ENCODE data around the gene ZNF462. TPM values are rescaled to one million over a fixed set of nuclear protein-coding genes. Genes with fewer than 3 reads are reported as not detected.
"Not testable (repeated sequence)": the region's sequence is repeated elsewhere in the genome, so short reads cannot be mapped to it uniquely, and the experiment has no call there.

ZNF462 gene
- total and polyA plus RNA-seq, 2 of the 13 experiments (the other 11 are each of a cell fraction or from before 2014, with no cell fraction given): not detected

DNA sequence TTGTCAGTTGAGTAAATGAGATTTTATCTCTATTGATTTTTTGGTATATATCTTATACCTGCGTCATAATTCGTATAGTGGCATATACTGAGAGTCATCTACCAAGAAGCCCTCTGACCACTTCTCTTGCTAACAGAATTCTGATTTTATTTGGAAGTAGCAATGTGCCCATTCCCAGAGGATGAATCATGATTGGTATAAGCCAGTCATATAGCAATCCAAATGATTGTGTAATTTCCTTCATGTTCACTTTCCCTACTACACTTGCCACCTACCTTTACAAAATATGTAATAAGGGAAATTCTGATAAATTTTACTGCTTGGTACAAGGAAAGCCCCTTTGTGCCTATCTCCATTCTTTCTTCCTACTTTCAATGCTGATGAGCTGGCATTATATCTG, 16.1 kb upstream of the ZNF462 start:
- ATAC-seq (no peak), FAIRE-seq (no peak), DNase-seq (ENCODE audit: low spot score) (no peak)
- BruUV-seq (replicated peaks): no TSS peak
- Histone ChIP-seq H3K27me3 (ENCODE audit: control insufficient read depth in 1 of 2, insufficient read depth in 2 of 2, low read length in 2 of 2) (no peaks in the 10 kb centered on the region), H3K36me3 (replicated peaks in 1 of 2; ENCODE audit: control insufficient read depth in 1 of 2, insufficient read depth in 2 of 2, low read length in 2 of 2) (no peaks in the 10 kb centered on the region), H4K20me1 (ENCODE audit: insufficient read depth, low read length) (no peaks in the 10 kb centered on the region), H2AFZ (ENCODE audit: low read length) (no peak overlapping the region), H3K4me2 (ENCODE audit: low read depth, low read length) (no peak overlapping the region), H3K27ac (ENCODE audit: extremely low read length, insufficient read depth, low read length) (no peak overlapping the region), H3K79me2 (ENCODE audit: insufficient read depth, low read length) (no peaks in the 10 kb centered on the region), H3K4me3 (replicated peaks in 1 of 3; ENCODE audit: insufficient read depth in 1 of 3, low read depth in 2 of 3, low read length in 3 of 3) (no peak overlapping the region), H3K9ac (ENCODE audit: insufficient read depth, low read depth, low read length) (no peak overlapping the region), H3K9me3 (ENCODE audit: low read length) (no peaks in the 10 kb centered on the region), H3K4me1 (ENCODE audit: insufficient read depth, low read length) (no peaks in the 10 kb centered on the region)
- in situ Hi-C loops (cut with HindIII; ENCODE audit: extremely low pct_ligation_motif_present, low pct_unique_long_range_greater_than_20kb) (no loop called here), intact Hi-C loops (cut with micrococcal nuclease; ENCODE audit: unreplicated experiment) (no loop called here)
- WGBS (ENCODE audit: low lambda C conversion rate): 62% methylated on average over 2 of the region's 2 CpGs
- CTCF ChIA-PET (ENCODE audit: low intra/inter-chr PET ratio, low total read pairs): no interaction called here
- POLR2A ChIA-PET: no interaction called here
- TF ChIP-seq MXD3 (CRISPR knock-in tag; IDR thresholded peaks at IDR 0.05) (no peak), ZSCAN12 (CRISPR knock-in tag; IDR thresholded peaks at IDR 0.05) (no peak), ERF (CRISPR knock-in tag; IDR thresholded peaks at IDR 0.05) (no peak), CENPT (CRISPR knock-in tag; IDR thresholded peaks at IDR 0.05; ENCODE audit: low read depth) (no peak), MEIS1 (CRISPR knock-in tag; IDR thresholded peaks at IDR 0.05; ENCODE audit: borderline replicate concordance) (no peak), MNT (IDR thresholded peaks at IDR 0.05) (no peak), FOXK2 (IDR thresholded peaks at IDR 0.05) (no peak)
- TF ChIP-seq, protein P1, sequence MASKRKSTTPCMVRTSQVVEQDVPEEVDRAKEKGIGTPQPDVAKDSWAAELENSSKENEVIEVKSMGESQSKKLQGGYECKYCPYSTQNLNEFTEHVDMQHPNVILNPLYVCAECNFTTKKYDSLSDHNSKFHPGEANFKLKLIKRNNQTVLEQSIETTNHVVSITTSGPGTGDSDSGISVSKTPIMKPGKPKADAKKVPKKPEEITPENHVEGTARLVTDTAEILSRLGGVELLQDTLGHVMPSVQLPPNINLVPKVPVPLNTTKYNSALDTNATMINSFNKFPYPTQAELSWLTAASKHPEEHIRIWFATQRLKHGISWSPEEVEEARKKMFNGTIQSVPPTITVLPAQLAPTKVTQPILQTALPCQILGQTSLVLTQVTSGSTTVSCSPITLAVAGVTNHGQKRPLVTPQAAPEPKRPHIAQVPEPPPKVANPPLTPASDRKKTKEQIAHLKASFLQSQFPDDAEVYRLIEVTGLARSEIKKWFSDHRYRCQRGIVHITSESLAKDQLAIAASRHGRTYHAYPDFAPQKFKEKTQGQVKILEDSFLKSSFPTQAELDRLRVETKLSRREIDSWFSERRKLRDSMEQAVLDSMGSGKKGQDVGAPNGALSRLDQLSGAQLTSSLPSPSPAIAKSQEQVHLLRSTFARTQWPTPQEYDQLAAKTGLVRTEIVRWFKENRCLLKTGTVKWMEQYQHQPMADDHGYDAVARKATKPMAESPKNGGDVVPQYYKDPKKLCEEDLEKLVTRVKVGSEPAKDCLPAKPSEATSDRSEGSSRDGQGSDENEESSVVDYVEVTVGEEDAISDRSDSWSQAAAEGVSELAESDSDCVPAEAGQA (IDR thresholded peaks at IDR 0.05; ENCODE audit: low read depth): no peak
- TF ChIP-seq, protein P1 (CRISPR knock-in tag; IDR thresholded peaks at IDR 0.05; ENCODE audit: borderline replicate concordance): no peak
- TF ChIP-seq, protein P2, sequence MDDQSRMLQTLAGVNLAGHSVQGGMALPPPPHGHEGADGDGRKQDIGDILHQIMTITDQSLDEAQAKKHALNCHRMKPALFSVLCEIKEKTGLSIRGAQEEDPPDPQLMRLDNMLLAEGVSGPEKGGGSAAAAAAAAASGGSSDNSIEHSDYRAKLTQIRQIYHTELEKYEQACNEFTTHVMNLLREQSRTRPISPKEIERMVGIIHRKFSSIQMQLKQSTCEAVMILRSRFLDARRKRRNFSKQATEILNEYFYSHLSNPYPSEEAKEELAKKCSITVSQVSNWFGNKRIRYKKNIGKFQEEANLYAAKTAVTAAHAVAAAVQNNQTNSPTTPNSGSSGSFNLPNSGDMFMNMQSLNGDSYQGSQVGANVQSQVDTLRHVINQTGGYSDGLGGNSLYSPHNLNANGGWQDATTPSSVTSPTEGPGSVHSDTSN (CRISPR knock-in tag; IDR thresholded peaks at IDR 0.05; ENCODE audit: borderline replicate concordance): no peak

GRCh38 chr9:106851640-106852039, 11.3 kb upstream of the ZNF462 start:
- in situ Hi-C loops (cut with HindIII; ENCODE audit: extremely low pct_ligation_motif_present, low pct_unique_long_range_greater_than_20kb); H3K27me3 ChIP-seq (ENCODE audit: control insufficient read depth in 1 of 2, insufficient read depth in 2 of 2, low read length in 2 of 2); H3K27ac ChIP-seq (ENCODE audit: extremely low read length, insufficient read depth, low read length); CTCF ChIA-PET (ENCODE audit: low intra/inter-chr PET ratio, low total read pairs); ATAC-seq; H3K4me2 ChIP-seq (ENCODE audit: low read depth, low read length); FAIRE-seq; H3K9ac ChIP-seq (ENCODE audit: insufficient read depth, low read depth, low read length); H3K36me3 ChIP-seq (replicated peaks in 1 of 2; ENCODE audit: control insufficient read depth in 1 of 2, insufficient read depth in 2 of 2, low read length in 2 of 2); H3K4me3 ChIP-seq (replicated peaks in 1 of 3; ENCODE audit: insufficient read depth in 1 of 3, low read depth in 2 of 3, low read length in 3 of 3); intact Hi-C loops (cut with micrococcal nuclease; ENCODE audit: unreplicated experiment); H2AFZ ChIP-seq (ENCODE audit: low read length); H3K9me3 ChIP-seq (ENCODE audit: low read length); H3K79me2 ChIP-seq (ENCODE audit: insufficient read depth, low read length); H4K20me1 ChIP-seq (ENCODE audit: insufficient read depth, low read length); H3K4me1 ChIP-seq (ENCODE audit: insufficient read depth, low read length); POLR2A ChIA-PET; DNase-seq (ENCODE audit: low spot score); BruUV-seq (replicated peaks): not testable (repeated sequence)
- WGBS (ENCODE audit: low lambda C conversion rate): 59% methylated on average over 8 of the region's 8 CpGs
